PC-9 (cell line): ENCODE data around the gene ARSI. TPM values are rescaled to one million over a fixed set of nuclear protein-coding genes. Genes with fewer than 3 reads are reported as not detected.

ENCODE experiments used
- BruUV-seq: library from RNA; stranded (reverse); fragments of 400-500 nt; replicated peaks from 2 replicates; lab custom pipeline; 2021; lab: Mats Ljungman, UMichigan
- CTCF ChIA-PET: fragments of 300-600 bp; sonication (Branson Sonifier 250); formaldehyde crosslinking; loops from one replicate; lab custom pipeline; 2022; ENCODE audit warnings: antibody characterized with exemption; lab: Charles Lee
- POLR2A ChIA-PET: fragments of 300-600 bp; sonication (Branson Sonifier 250); formaldehyde crosslinking; loops from one replicate; lab custom pipeline; 2022; ENCODE audit warnings: antibody characterized with exemption; ENCODE audit not compliant: unreplicated experiment; lab: Charles Lee
- DNase-seq, 2 experiments: peaks; one replicate each; pipeline versions ENCODE4 v3.0.0 to v3.0.0-alpha.2; 2015 to 2022; ENCODE audit warnings: mixed read lengths in 1 of 2
- H2AFZ ChIP-seq: fragments of 200-600 bp; sonication (generic); 2 replicates; pipeline ENCODE4 v1.8.1; 2017; ENCODE audit warnings: antibody characterized with exemption
- H3F3A ChIP-seq: fragments of 200-600 bp; sonication (generic); 2 replicates; pipeline ENCODE4 v1.8.1; 2017; ENCODE audit warnings: antibody characterized with exemption, mild to moderate bottlenecking, low read depth; ENCODE audit not compliant: insufficient read depth
- H3K27ac ChIP-seq: fragments of 200-600 bp; sonication (generic); 2 replicates; pipeline ENCODE4 v1.6.1; 2016; ENCODE audit warnings: mixed run types
- H3K27me3 ChIP-seq: fragments of 200-600 bp; sonication (generic); 2 replicates; pipeline ENCODE4 v1.6.1; 2016; ENCODE audit warnings: low read depth, mixed run types; ENCODE audit not compliant: insufficient read depth
- H3K36me3 ChIP-seq: fragments of 200-600 bp; sonication (generic); 2 replicates; pipeline ENCODE4 v1.6.1; 2016; ENCODE audit warnings: low read depth, mixed run types
- H3K4me1 ChIP-seq: fragments of 200-600 bp; sonication (generic); replicated peaks from 2 replicates; pipeline ENCODE4 v1.6.1; 2016; ENCODE audit warnings: mixed run types; ENCODE audit not compliant: insufficient read depth
- H3K4me2 ChIP-seq: fragments of 200-600 bp; sonication (generic); 2 replicates; pipeline ENCODE4 v1.6.1; 2017; ENCODE audit warnings: mixed run types
- H3K4me3 ChIP-seq: fragments of 200-600 bp; sonication (generic); 2 replicates; pipeline ENCODE4 v1.6.1; 2016; ENCODE audit warnings: mixed run types
- H3K79me2 ChIP-seq: fragments of 200-600 bp; sonication (generic); 2 replicates; pipeline ENCODE4 v1.6.1; 2017; ENCODE audit warnings: low read depth, mixed run types
- H3K9me2 ChIP-seq: fragments of 200-600 bp; sonication (generic); 2 replicates; pipeline ENCODE4 v1.8.1; 2017; ENCODE audit warnings: mild to moderate bottlenecking; ENCODE audit not compliant: insufficient read depth
- H3K9me3 ChIP-seq: fragments of 200-600 bp; sonication (generic); 2 replicates; pipeline ENCODE4 v1.8.1; 2016; ENCODE audit warnings: low read depth; ENCODE audit not compliant: insufficient read depth
- H4K20me1 ChIP-seq: fragments of 200-600 bp; sonication (generic); 2 replicates; pipeline ENCODE4 v1.8.1; 2017; ENCODE audit not compliant: insufficient read depth
- EZH2 ChIP-seq: fragments of 200-600 bp; sonication (generic); IDR thresholded peaks from 2 replicates; pipeline ENCODE4 v1.8.0; 2017; ENCODE audit warnings: antibody characterized with exemption, low read depth
- intact Hi-C: fragments of 100-400 bp; cut with micrococcal nuclease; formaldehyde crosslinking; loops from one replicate; pipeline ENCODE4 v1.10.0; 2022; ENCODE audit not compliant: unreplicated experiment
- total RNA-seq: library from RNA; stranded (reverse); gene quantifications from 2 replicates; pipeline ENCODE4 v1.2.3, GENCODE V29; 2021
- TF ChIP-seq, protein P1 (sequence below): fragments of 200-600 bp; sonication (generic); conservative IDR thresholded peaks from 2 replicates; pipeline ENCODE4 v1.6.1; 2017; ENCODE audit warnings: mixed run types, antibody characterized with exemption, mild to moderate bottlenecking, moderate library complexity

The ARSI gene
- total RNA-seq, 1 experiment from 2014 or later: 2.6 TPM

GRCh38 chr5:150256410-150257064 lies 46.2 kb downstream of the ARSI start:
- H4K20me1 ChIP-seq: no peaks in the 10 kb centered on the region
- POLR2A ChIA-PET: no interaction called here
- H3K9me2 ChIP-seq: no peaks in the 10 kb centered on the region
- no peaks in the 10 kb centered on the region for H3K9me3 ChIP-seq
- H2AFZ ChIP-seq: no peak overlapping the region
- DNase-seq: no peak
- H3K27me3 ChIP-seq: no peaks in the 10 kb centered on the region
- H3K4me1 ChIP-seq: peaks cover 8% of the 10 kb centered on the region
- TF ChIP-seq, protein P1, sequence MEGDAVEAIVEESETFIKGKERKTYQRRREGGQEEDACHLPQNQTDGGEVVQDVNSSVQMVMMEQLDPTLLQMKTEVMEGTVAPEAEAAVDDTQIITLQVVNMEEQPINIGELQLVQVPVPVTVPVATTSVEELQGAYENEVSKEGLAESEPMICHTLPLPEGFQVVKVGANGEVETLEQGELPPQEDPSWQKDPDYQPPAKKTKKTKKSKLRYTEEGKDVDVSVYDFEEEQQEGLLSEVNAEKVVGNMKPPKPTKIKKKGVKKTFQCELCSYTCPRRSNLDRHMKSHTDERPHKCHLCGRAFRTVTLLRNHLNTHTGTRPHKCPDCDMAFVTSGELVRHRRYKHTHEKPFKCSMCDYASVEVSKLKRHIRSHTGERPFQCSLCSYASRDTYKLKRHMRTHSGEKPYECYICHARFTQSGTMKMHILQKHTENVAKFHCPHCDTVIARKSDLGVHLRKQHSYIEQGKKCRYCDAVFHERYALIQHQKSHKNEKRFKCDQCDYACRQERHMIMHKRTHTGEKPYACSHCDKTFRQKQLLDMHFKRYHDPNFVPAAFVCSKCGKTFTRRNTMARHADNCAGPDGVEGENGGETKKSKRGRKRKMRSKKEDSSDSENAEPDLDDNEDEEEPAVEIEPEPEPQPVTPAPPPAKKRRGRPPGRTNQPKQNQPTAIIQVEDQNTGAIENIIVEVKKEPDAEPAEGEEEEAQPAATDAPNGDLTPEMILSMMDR: no peak
- no peak for TF ChIP-seq EZH2
- H3K36me3 ChIP-seq: no peaks in the 10 kb centered on the region
- H3K4me2 ChIP-seq: no peak overlapping the region
- CTCF ChIA-PET: interaction anchor here (0.6 kb wide), 1 partner anchor 118 kb away, joined by 9 read pairs; no protein-coding TSS in a partner anchor
- H3F3A ChIP-seq: no peaks in the 10 kb centered on the region
- BruUV-seq: no TSS peak
- H3K79me2 ChIP-seq: no peaks in the 10 kb centered on the region
- no peak overlapping the region for H3K4me3 ChIP-seq
- intact Hi-C loops: no loop called here
- H3K27ac ChIP-seq: no peak overlapping the region

GRCh38 chr5:150255659-150256409 lies 46.9 kb downstream of the ARSI start:
- Histone ChIP-seq H3F3A (no peaks in the 10 kb centered on the region), H3K27ac (no peak overlapping the region), H3K9me2 (no peaks in the 10 kb centered on the region), H3K36me3 (no peaks in the 10 kb centered on the region), H3K27me3 (no peaks in the 10 kb centered on the region; the same call in 1 of the 2 replicates), H4K20me1 (no peaks in the 10 kb centered on the region), H3K9me3 (no peaks in the 10 kb centered on the region), H3K4me2 (no peak overlapping the region), H3K4me3 (no peak overlapping the region), H2AFZ (no peak overlapping the region), H3K79me2 (no peaks in the 10 kb centered on the region), H3K4me1 (peaks cover under 1% of the 10 kb centered on the region; the same call in 1 of the 2 replicates)
- ChIA-PET POLR2A (no interaction called here), CTCF (interaction anchor here (0.6 kb wide), 1 partner anchor 117 kb away, joined by 9 read pairs; no protein-coding TSS in a partner anchor)
- BruUV-seq: no TSS peak
- TF ChIP-seq, protein P1: no peak
- no peak for TF ChIP-seq EZH2
- intact Hi-C loops: no loop called here
- DNase-seq: no peak

GRCh38 chr5:150254774-150255173 lies 47.9 kb downstream of the ARSI start:
- Histone ChIP-seq H3F3A (no peaks in the 10 kb centered on the region), H3K9me2 (no peaks in the 10 kb centered on the region), H4K20me1 (no peaks in the 10 kb centered on the region), H3K27ac (no peak overlapping the region), H3K36me3 (no peaks in the 10 kb centered on the region), H3K27me3 (no peaks in the 10 kb centered on the region; the same call in 1 of the 2 replicates), H3K79me2 (no peaks in the 10 kb centered on the region), H3K4me3 (no peak overlapping the region), H3K4me1 (no peaks in the 10 kb centered on the region), H3K4me2 (no peak overlapping the region), H2AFZ (no peak overlapping the region), H3K9me3 (no peaks in the 10 kb centered on the region)
- intact Hi-C loops: no loop called here
- no TSS peak for BruUV-seq
- DNase-seq: no peak
- TF ChIP-seq, protein P1: no peak
- TF ChIP-seq EZH2: no peak
- CTCF ChIA-PET: no interaction called here
- POLR2A ChIA-PET: no interaction called here
